ENCODE measurements around the gene AP1B1.

Gene AP1B1

DNA sequence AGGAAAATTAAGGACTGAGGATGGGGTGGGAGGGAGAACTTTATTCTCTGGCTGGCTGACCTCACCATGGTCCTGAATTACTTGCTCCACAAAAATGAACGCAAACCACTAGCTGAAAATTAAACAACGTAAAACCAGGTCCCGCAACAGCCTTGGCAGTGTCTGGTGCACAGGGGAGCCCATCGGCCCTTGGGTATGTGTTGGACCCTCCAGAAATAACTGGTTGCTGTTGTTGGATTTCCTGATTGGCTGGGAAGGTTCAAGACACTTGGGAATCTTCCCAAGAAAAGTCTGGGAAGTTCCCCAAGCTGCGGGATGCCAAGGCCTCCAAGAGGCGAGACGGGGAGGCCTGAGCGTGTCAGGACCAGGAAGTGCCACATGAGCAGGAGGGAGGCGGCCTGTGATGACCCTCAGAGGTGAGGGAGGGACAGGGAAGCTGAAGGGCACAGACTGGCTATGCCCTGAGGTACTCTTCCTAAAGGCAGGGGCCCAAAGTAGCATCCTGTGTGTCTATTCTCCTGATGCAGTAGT lies 62.5 kb downstream of the AP1B1 start:
- TF ChIP-seq, protein P1, sequence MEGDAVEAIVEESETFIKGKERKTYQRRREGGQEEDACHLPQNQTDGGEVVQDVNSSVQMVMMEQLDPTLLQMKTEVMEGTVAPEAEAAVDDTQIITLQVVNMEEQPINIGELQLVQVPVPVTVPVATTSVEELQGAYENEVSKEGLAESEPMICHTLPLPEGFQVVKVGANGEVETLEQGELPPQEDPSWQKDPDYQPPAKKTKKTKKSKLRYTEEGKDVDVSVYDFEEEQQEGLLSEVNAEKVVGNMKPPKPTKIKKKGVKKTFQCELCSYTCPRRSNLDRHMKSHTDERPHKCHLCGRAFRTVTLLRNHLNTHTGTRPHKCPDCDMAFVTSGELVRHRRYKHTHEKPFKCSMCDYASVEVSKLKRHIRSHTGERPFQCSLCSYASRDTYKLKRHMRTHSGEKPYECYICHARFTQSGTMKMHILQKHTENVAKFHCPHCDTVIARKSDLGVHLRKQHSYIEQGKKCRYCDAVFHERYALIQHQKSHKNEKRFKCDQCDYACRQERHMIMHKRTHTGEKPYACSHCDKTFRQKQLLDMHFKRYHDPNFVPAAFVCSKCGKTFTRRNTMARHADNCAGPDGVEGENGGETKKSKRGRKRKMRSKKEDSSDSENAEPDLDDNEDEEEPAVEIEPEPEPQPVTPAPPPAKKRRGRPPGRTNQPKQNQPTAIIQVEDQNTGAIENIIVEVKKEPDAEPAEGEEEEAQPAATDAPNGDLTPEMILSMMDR (IDR thresholded peaks at IDR 0.05; ENCODE audit: control insufficient read depth, insufficient read depth, low read depth, low read length, missing control alignments): no peak
- DNase-seq (ENCODE audit: low read depth): no peak
- no peak overlapping the region for H3K4me3 ChIP-seq (ENCODE audit: control insufficient read depth, low read depth, low read length)

GRCh38 chr22:29325356-29325755 lies 63.0 kb downstream of the AP1B1 start:
- no peak for DNase-seq (ENCODE audit: low read depth)
- TF ChIP-seq, protein P1 (IDR thresholded peaks at IDR 0.05; ENCODE audit: control insufficient read depth, insufficient read depth, low read depth, low read length, missing control alignments): no peak
- H3K4me3 ChIP-seq (ENCODE audit: control insufficient read depth, low read depth, low read length): no peak overlapping the region

- TF ChIP-seq, protein P1 (IDR thresholded peaks at IDR 0.05; ENCODE audit: control insufficient read depth, insufficient read depth, low read depth, low read length, missing control alignments): no peak
- DNase-seq (ENCODE audit: low read depth): no peak
These were observed 64.7 kb downstream of the AP1B1 start for GRCh38 chr22:29323641-29324040.

GRCh38 chr22:29320546-29320945 lies 67.8 kb downstream of the AP1B1 start:
- TF ChIP-seq, protein P1 (IDR thresholded peaks at IDR 0.05; ENCODE audit: control insufficient read depth, insufficient read depth, low read depth, low read length, missing control alignments): no peak
- no peak overlapping the region for H3K4me3 ChIP-seq (ENCODE audit: control insufficient read depth, low read depth, low read length)
- DNase-seq (ENCODE audit: low read depth): no peak

More at GRCh38 chr22:29323641-29324040, 64.7 kb downstream of the AP1B1 start:
- H3K4me3 ChIP-seq (ENCODE audit: control insufficient read depth, low read depth, low read length): no peak overlapping the region

DNA sequence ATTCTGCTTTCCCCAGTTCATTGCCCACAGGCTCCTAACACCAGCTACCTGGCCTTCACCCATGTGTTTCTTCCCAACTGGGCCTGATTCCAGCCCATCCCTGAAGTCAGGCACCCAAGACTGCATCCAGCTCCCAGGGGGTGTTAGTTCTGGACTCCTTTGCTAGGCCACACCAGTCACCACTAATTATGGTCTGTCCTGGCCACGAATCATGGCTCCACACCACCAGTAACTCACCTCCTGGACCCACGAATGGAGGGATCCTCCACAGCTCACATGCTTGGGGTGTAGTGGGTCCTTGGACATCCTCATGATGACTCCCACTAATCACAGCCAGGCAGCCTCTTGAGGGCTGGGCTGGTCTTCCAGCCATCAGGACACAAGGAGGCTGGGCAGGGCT lies 69.3 kb downstream of the AP1B1 start:
- TF ChIP-seq, protein P1 (IDR thresholded peaks at IDR 0.05; ENCODE audit: control insufficient read depth, insufficient read depth, low read depth, low read length, missing control alignments): no peak
- DNase-seq (ENCODE audit: low read depth): no peak
- H3K4me3 ChIP-seq (ENCODE audit: control insufficient read depth, low read depth, low read length): no peak overlapping the region

DNA sequence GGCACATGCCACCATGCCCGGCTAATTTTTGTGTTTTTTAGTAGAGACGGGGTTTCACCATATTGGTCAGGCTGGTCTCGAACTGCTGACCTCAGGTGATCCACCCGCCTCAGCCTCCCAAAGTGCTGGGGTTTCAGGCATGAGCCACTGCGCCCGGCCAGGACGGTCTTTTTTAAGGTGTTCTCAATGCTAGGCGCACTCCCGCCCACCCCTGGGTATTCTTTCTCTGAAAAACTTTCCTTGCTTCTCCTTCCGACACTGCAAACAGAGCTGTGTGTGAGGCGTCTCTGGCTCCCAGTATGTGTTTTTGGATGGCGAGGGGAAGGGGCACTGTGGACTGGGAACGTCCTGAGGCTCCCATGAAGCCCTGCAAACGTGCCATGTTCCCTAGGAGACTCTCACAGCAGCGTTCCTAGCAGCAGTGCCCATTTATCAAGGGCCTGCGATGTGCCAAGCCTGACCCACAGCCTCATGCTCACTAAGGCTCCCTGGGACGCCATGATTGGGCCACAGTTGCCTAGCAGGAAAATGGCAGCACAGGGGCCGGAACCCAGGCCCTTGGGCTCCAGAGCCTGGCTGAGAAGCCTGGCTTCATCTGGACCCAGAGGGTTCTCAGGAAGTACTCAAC lies 70.4 kb downstream of the AP1B1 start:
- no peak for DNase-seq (ENCODE audit: low read depth)
- TF ChIP-seq, protein P1 (IDR thresholded peaks at IDR 0.05; ENCODE audit: control insufficient read depth, insufficient read depth, low read depth, low read length, missing control alignments): no peak
- no peak overlapping the region for H3K4me3 ChIP-seq (ENCODE audit: control insufficient read depth, low read depth, low read length)

Measured in AG09309 (cell line).